B cell (primary cell): ENCODE measurements around the gene PIAS4. TPM values are rescaled to one million over a fixed set of nuclear protein-coding genes. Genes with fewer than 3 reads are reported as not detected.

ENCODE experiments used
- ATAC-seq: fragments of 200-7000 bp; cut with Tn5 transposase; one replicate; pipeline ENCODE4 v1.10.0; 2021; ENCODE audit warnings: low read depth, mild to moderate bottlenecking, moderate number of reproducible peaks, moderate library complexity
- CTCF ChIA-PET: fragments of 350-600 bp; sonication (Branson Sonifier 250); formaldehyde crosslinking; loops from one replicate; lab custom pipeline; 2021; ENCODE audit warnings: antibody characterized with exemption, inconsistent platforms; lab: Charles Lee
- POLR2A ChIA-PET: fragments of 350-600 bp; sonication (Branson Sonifier 250); formaldehyde crosslinking; loops from one replicate; lab custom pipeline; 2021; ENCODE audit warnings: antibody characterized with exemption; lab: Charles Lee
- DNase-seq: peaks from one replicate; pipeline ENCODE4 v3.0.0; 2013
- H2AFZ ChIP-seq: 2 replicates; pipeline ENCODE4 v1.6.1; 2012; ENCODE audit warnings: mild to moderate bottlenecking, low read depth, low read length; ENCODE audit not compliant: insufficient read depth, poor library complexity, severe bottlenecking
- H3K27ac ChIP-seq, 2 donors: 1 replicate in 1 of 2; 2 replicates in 1 of 2; pipeline ENCODE4 v1.5.1; 2012 to 2013; ENCODE audit warnings: low read length in 2 of 2, mild to moderate bottlenecking in 2 of 2, moderate library complexity in 1 of 2
- H3K27me3 ChIP-seq, 4 experiments: fragments of 200-600 bp in 1 of 4; sonication (generic) in 1 of 4; replicated peaks in 1 of 4; 1 replicate in 2 of 4; 2 replicates in 2 of 4; pipeline versions ENCODE4 v1.6.1 to v1.7.0; 2013 to 2016; ENCODE audit warnings: low read length in 3 of 4, mild to moderate bottlenecking in 2 of 4, mixed read lengths in 1 of 4, moderate library complexity in 1 of 4; ENCODE audit not compliant: insufficient read depth in 4 of 4, control insufficient read depth in 3 of 4; ENCODE audit errors: control extremely low read depth in 1 of 4
- H3K36me3 ChIP-seq, 2 experiments: replicated peaks in 1 of 2; 1 replicate in 1 of 2; 2 replicates in 1 of 2; pipeline versions ENCODE4 v1.6.1 to v1.7.1; 2013; ENCODE audit warnings: low read length in 1 of 2; ENCODE audit not compliant: insufficient read depth in 2 of 2, control insufficient read depth in 1 of 2; ENCODE audit errors: control extremely low read depth in 1 of 2, extremely low read depth in 1 of 2
- H3K4me1 ChIP-seq, 2 donors: fragments of 200-600 bp in 1 of 2; sonication (generic) in 1 of 2; 1 replicate in 1 of 2; 2 replicates in 1 of 2; pipeline versions ENCODE4 v1.5.1 to v1.6.1; 2013 to 2017; ENCODE audit warnings: low read length in 2 of 2; ENCODE audit not compliant: control insufficient read depth in 2 of 2, insufficient read depth in 2 of 2
- H3K4me2 ChIP-seq: replicated peaks from 2 replicates; pipeline ENCODE3; 2012; ENCODE audit warnings: mild to moderate bottlenecking, low read depth, low read length; ENCODE audit not compliant: poor library complexity, severe bottlenecking
- H3K4me3 ChIP-seq, 5 experiments: fragments of 200-600 bp in 1 of 5; sonication (generic) in 1 of 5; 1 replicate in 3 of 5; 2 replicates in 2 of 5; pipeline versions ENCODE4 v1.5.1 to v1.7.0; 2011 to 2016; ENCODE audit warnings: low read length in 4 of 5, mild to moderate bottlenecking in 4 of 5, low read depth in 2 of 5, control low read depth in 1 of 5, moderate library complexity in 1 of 5; ENCODE audit not compliant: insufficient read depth in 1 of 5; ENCODE audit errors: control extremely low read depth in 1 of 5, extremely low read depth in 1 of 5
- H3K79me2 ChIP-seq: fragments of 200-600 bp; sonication (generic); one replicate; pipeline ENCODE4 v1.6.0; 2016; ENCODE audit warnings: low read length; ENCODE audit not compliant: control insufficient read depth, insufficient read depth
- H3K9ac ChIP-seq: fragments of 200-600 bp; sonication (generic); 2 replicates; pipeline ENCODE4 v1.6.1; 2017; ENCODE audit warnings: mild to moderate bottlenecking, low read length, moderate library complexity
- H3K9me3 ChIP-seq, 3 donors: one replicate each; pipeline versions ENCODE4 v1.6.1 to v1.7.1; 2013; ENCODE audit warnings: low read length in 2 of 3; ENCODE audit not compliant: control insufficient read depth in 2 of 3, insufficient read depth in 1 of 3; ENCODE audit errors: control extremely low read depth in 1 of 3
- H4K20me1 ChIP-seq: 2 replicates; pipeline ENCODE4 v1.6.0; 2012; ENCODE audit warnings: mild to moderate bottlenecking, low read length; ENCODE audit not compliant: insufficient read depth, control insufficient read depth, poor library complexity, severe bottlenecking
- H3K27ac Mint-ChIP-seq: one replicate; pipeline ENCODE4 v1.8.0; 2021; ENCODE audit warnings: mixed read lengths
- H3K27me3 Mint-ChIP-seq: one replicate; pipeline ENCODE4 v1.8.0; 2021; ENCODE audit warnings: mixed read lengths
- H3K4me1 Mint-ChIP-seq: one replicate; pipeline ENCODE4 v1.8.0; 2021; ENCODE audit warnings: mixed read lengths
- H3K4me3 Mint-ChIP-seq: one replicate; pipeline ENCODE4 v1.8.0; 2021; ENCODE audit warnings: mixed read lengths
- H3K9me3 Mint-ChIP-seq: one replicate; pipeline ENCODE4 v1.8.0; 2022; ENCODE audit warnings: mixed read lengths; ENCODE audit not compliant: insufficient read depth
- EZH2 ChIP-seq: IDR thresholded peaks from 2 replicates; pipeline ENCODE4 v1.6.1; 2012; ENCODE audit warnings: borderline replicate concordance, low read depth, mild to moderate bottlenecking, moderate library complexity, low read length; ENCODE audit not compliant: insufficient read depth, poor library complexity, severe bottlenecking
- WGBS: methylation state at CpG from one replicate; pipeline ENCODE4 v1.1.5; 2013; ENCODE audit warnings: missing lambda C conversion rate; ENCODE audit not compliant: insufficient coverage; 5-methylcytosine and 5-hydroxymethylcytosine counted together
- intact Hi-C: fragments of 100-400 bp; cut with micrococcal nuclease; formaldehyde crosslinking; loops from one replicate; pipeline ENCODE4 v1.10.0; 2022
- polyA plus RNA-seq: library from polyadenylated mRNA; depleted of rRNA; stranded (reverse); fragments of >200 nt; gene quantifications from 2 replicates; pipeline ENCODE4 v1.2.3, GENCODE V29; 2012
- total RNA-seq, 2 donors: library from RNA; stranded (reverse); fragments of 120-200 nt in 1 of 2; gene quantifications; 1 replicate in 1 of 2; 2 replicates in 1 of 2; pipeline versions ENCODE4 v1.2.3 to v1.2.4, GENCODE V29; 2013 to 2022
- TF ChIP-seq, protein P1 (sequence below): fragments of 200-600 bp; IDR thresholded peaks from one replicate; pipeline ENCODE4 v1.8.0; 2022; ENCODE audit warnings: antibody characterized with exemption, mild to moderate bottlenecking

Gene PIAS4
- total and polyA plus RNA-seq, 2 donors (not counting 1 experiment from before 2014, with no cell fraction given) = 13.7 to 56.8 TPM

DNA sequence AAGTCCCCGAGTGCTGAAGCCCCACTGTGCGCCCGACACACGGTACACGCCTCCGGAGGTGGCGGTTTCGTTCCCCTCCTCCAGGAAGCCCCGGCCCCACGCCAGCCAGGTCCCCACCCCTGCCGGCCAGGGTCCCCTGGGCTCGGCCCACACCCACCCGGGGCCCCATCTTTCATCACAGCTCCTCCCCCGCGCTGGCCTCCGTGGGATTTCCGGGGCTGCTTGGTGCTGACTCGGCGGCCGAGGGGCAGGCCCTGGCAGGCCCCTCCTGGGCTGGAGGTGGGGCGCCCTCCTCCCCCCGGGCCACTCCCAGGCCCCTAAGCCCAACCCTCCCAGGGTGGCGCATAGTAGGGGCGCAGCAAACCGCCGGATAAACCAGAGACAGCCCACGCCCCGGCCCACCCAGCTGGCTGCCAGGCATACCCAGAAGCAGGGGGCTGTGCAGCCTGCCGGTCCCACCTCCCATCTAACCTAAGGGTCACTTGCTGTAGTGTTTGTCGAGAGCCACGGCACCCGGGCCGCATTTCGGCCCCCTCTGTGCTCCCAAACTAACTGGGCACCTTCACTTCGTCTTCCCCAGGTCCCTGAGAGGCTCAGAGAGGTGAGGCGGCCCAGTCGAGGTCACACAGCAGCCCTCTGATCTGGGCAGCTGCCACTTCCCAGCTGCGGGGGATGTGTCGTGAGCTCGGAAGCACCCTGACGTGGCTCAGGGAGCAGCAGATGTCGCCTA lies 52.5 kb downstream of the PIAS4 start:
- peak overlapping the region in 4 of 5 experiments; percentile 20 to 43 (median 26) for H3K4me3 ChIP-seq
- TF ChIP-seq EZH2 = no peak
- TF ChIP-seq, protein P1, sequence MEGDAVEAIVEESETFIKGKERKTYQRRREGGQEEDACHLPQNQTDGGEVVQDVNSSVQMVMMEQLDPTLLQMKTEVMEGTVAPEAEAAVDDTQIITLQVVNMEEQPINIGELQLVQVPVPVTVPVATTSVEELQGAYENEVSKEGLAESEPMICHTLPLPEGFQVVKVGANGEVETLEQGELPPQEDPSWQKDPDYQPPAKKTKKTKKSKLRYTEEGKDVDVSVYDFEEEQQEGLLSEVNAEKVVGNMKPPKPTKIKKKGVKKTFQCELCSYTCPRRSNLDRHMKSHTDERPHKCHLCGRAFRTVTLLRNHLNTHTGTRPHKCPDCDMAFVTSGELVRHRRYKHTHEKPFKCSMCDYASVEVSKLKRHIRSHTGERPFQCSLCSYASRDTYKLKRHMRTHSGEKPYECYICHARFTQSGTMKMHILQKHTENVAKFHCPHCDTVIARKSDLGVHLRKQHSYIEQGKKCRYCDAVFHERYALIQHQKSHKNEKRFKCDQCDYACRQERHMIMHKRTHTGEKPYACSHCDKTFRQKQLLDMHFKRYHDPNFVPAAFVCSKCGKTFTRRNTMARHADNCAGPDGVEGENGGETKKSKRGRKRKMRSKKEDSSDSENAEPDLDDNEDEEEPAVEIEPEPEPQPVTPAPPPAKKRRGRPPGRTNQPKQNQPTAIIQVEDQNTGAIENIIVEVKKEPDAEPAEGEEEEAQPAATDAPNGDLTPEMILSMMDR = no peak
- H3K79me2 ChIP-seq = peaks cover 100% of the 10 kb centered on the region
- peak overlapping the region; percentile 83 for H3K27ac Mint-ChIP-seq
- no peak overlapping the region for H2AFZ ChIP-seq
- no peaks in the 10 kb centered on the region for H3K9me3 Mint-ChIP-seq
- CTCF ChIA-PET = no interaction called here
- ATAC-seq (peak; percentile 62), DNase-seq (peak; percentile 65)
- H3K27me3 Mint-ChIP-seq = no peaks in the 10 kb centered on the region
- intact Hi-C loops = loop anchor here (10.0 kb wide), 1 partner anchor 885 kb away; the partner anchor contains the start of gene S1PR4
- peaks cover 45 to 67% of the 10 kb centered on the region in 2 donors for H3K4me1 ChIP-seq
- H3K27ac ChIP-seq = peak overlapping the region; percentile 80 to 84
- H3K4me1 Mint-ChIP-seq = peaks cover 52% of the 10 kb centered on the region
- 77% methylated on average over 34 of the region's 42 CpGs for WGBS
- peaks cover 99% of the 10 kb centered on the region for H4K20me1 ChIP-seq
- POLR2A ChIA-PET = interaction anchor here (0.6 kb wide), 1 partner anchor 14 kb away, joined by 6 read pairs; no protein-coding TSS in a partner anchor
- no peaks in the 10 kb centered on the region for H3K9me3 ChIP-seq
- H3K36me3 ChIP-seq = peaks cover 0 to 34% of the 10 kb centered on the region in 2 experiments
- H3K4me3 Mint-ChIP-seq = peak overlapping the region; percentile 71
- peak overlapping the region; percentile 48 for H3K9ac ChIP-seq
- peak overlapping the region; percentile 98 for H3K4me2 ChIP-seq
- no peaks in the 10 kb centered on the region for H3K27me3 ChIP-seq
